H1 (cell line): ENCODE data around the gene PLEKHH3. TPM values are rescaled to one million over a fixed set of nuclear protein-coding genes. Genes with fewer than 3 reads are reported as not detected.

Source experiments
- RFX5 ChIP-seq: IDR thresholded peaks from 2 replicates; pipeline ENCODE4 v1.6.1; 2011; ENCODE audit warnings: low read depth, low read length, improper control_type of control experiment, borderline replicate concordance
- polyA plus RNA-seq, 7 experiments: library from polyadenylated mRNA; depleted of rRNA in 3 of 7; stranded (reverse) in 5 of 7; unstranded in 2 of 7; fragments of >200 nt in 5 of 7; fragments of 200-250 nt in 2 of 7; gene quantifications; 1 replicate in 5 of 7; 2 replicates in 1 of 7; 4 replicates in 1 of 7; pipeline versions ENCODE4 v1.2.1 to v1.2.3, GENCODE V29; 2011 to 2013; ENCODE audit warnings: missing spikeins in 2 of 7, mixed read lengths in 2 of 7
- total RNA-seq: library from RNA; stranded (reverse); fragmentation: NEBNext Ultra II Directional; extraction: Animal tissue kit (Norgen Biotek cat#: 25700); gene quantifications from 2 replicates; pipeline ENCODE4 v1.2.1, GENCODE V29; 2021

PLEKHH3 gene
- total and polyA plus RNA-seq, 2 of the 8 experiments (the other 6 are each of a cell fraction or from before 2014, with no cell fraction given): 11.1 to 13.5 TPM

DNA sequence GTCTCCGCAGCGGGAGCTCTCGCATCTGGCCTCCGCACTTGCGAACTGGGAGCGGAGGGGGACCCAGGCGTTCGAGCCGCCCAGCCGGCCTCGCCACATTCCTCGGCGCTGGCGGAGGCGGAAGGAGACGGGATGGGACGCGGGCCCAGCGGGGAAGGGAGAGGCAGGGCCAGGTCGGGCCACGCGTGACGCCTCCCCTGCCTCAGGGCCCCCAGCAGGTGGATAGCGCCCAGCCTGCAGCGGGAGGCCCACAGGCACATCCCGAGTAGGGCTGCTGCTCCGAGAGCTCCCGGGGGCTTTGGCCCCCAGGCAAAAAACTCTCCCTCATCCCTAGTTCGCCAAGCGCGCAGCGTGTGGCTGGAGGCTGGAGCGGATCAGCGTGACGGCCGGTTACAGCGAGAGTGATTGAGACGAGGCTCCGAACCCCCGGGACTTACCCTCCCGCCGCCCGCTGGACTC, 800 bp downstream of the PLEKHH3 start (continued):
- no peak for TF ChIP-seq RFX5
